Measurements from ENCODE around the gene MAP4K5. TPM values are rescaled to one million over a fixed set of nuclear protein-coding genes. Genes with fewer than 3 reads are reported as not detected.

Gene MAP4K5
- total RNA-seq, 3 donors from 2014 or later = 108 to 165 (median 119) TPM

DNA sequence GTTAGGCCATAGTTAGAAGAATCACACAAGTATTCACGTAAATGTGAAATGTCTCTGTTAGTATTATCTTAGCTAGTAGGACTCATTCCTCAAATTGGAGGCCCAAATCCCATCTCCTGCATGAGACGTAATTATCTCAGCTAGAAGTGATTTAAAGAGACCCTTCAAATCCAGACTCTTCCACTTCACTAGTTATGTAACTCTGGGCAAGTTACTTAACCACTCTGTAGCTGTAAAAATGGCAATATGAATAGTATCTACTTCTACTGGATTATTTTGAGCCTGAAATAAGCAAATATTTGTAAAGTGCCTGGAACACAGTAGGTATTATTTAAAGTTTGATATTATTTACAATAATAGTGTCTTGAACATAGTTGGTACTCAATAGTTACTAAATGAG, 107.3 kb downstream of the MAP4K5 start:
- intact Hi-C loops (cut with DNase I; ENCODE audit: low total_unique reads) = no loop called here
- no peaks in the 10 kb centered on the region for H3K36me3 ChIP-seq

DNA sequence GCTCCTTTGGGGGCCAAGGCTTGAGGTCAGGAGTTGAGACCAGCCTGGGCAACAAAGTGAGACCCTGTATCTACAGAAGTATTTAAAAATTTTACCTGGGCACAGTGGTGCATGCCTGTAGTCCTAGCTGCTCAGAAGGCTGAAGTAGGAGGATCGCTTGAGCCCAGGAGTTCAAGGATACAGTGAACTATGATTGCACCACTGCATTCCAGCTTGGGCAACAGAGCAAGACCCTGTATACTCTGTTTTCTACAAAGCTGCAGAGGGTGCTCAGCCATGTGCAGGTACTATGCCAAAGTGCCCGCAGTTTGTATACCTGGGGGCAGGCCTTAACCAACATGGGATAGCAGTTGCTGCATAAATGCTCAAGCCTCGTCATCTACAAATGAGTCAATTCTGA, 108.8 kb downstream of the MAP4K5 start:
- no peak overlapping the region for H3K27ac ChIP-seq
- no peaks in the 10 kb centered on the region for H3K27me3 ChIP-seq
- H3K36me3 ChIP-seq = no peaks in the 10 kb centered on the region
- DNase-seq (ENCODE audit: low spot score in 2 of 2) = no peak
- H3K4me1 ChIP-seq = no peaks in the 10 kb centered on the region
- intact Hi-C loops (cut with DNase I; ENCODE audit: low total_unique reads) = no loop called here
- TF ChIP-seq POLR2AphosphoS5 (IDR thresholded peaks at IDR 0.05) = no peak
- TF ChIP-seq, protein P1, sequence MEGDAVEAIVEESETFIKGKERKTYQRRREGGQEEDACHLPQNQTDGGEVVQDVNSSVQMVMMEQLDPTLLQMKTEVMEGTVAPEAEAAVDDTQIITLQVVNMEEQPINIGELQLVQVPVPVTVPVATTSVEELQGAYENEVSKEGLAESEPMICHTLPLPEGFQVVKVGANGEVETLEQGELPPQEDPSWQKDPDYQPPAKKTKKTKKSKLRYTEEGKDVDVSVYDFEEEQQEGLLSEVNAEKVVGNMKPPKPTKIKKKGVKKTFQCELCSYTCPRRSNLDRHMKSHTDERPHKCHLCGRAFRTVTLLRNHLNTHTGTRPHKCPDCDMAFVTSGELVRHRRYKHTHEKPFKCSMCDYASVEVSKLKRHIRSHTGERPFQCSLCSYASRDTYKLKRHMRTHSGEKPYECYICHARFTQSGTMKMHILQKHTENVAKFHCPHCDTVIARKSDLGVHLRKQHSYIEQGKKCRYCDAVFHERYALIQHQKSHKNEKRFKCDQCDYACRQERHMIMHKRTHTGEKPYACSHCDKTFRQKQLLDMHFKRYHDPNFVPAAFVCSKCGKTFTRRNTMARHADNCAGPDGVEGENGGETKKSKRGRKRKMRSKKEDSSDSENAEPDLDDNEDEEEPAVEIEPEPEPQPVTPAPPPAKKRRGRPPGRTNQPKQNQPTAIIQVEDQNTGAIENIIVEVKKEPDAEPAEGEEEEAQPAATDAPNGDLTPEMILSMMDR (IDR thresholded peaks at IDR 0.05) = no peak
- no peak for TF ChIP-seq POLR2A (IDR thresholded peaks at IDR 0.05)
- H3K4me3 ChIP-seq = no peak overlapping the region
- H3K9me3 ChIP-seq = no peaks in the 10 kb centered on the region

More for the DNA sequence above, 107.3 kb downstream of the MAP4K5 start:
- DNase-seq (ENCODE audit: low spot score in 2 of 2) = no peak
- H3K27ac ChIP-seq = no peak overlapping the region
- H3K9me3 ChIP-seq = no peaks in the 10 kb centered on the region
- H3K4me1 ChIP-seq = no peaks in the 10 kb centered on the region
- H3K27me3 ChIP-seq = no peaks in the 10 kb centered on the region
- TF ChIP-seq POLR2AphosphoS5 (IDR thresholded peaks at IDR 0.05) = no peak
- TF ChIP-seq POLR2A (IDR thresholded peaks at IDR 0.05) = no peak
- TF ChIP-seq, protein P1 (IDR thresholded peaks at IDR 0.05) = no peak
- H3K4me3 ChIP-seq = no peak overlapping the region

DNA sequence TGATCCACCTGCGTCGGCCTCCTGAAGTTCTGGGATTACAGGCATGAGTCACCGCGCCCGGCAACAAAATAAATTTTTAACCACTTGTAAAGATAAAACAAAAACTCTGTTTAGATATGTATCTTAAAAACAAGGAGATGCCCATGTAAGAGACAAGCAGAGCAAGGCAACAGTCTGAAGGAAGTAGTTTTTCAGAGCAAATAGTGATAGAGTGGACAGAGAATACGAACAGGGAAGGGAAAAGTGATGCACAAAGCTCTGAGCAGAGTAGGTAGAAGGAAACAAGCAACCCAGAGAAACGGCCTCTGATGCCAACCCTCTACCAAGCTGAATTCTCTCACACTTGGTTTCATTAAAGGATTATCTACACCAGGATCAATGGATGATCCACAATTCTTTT, 110.9 kb downstream of the MAP4K5 start:
- Histone ChIP-seq H3K4me3 (no peak overlapping the region), H3K27me3 (no peaks in the 10 kb centered on the region), H3K27ac (no peak overlapping the region), H3K4me1 (no peaks in the 10 kb centered on the region), H3K36me3 (no peaks in the 10 kb centered on the region), H3K9me3 (no peaks in the 10 kb centered on the region)
- intact Hi-C loops (cut with DNase I; ENCODE audit: low total_unique reads) = no loop called here
- no peak for TF ChIP-seq POLR2A (IDR thresholded peaks at IDR 0.05)
- TF ChIP-seq, protein P1 (IDR thresholded peaks at IDR 0.05) = no peak
- TF ChIP-seq POLR2AphosphoS5 (IDR thresholded peaks at IDR 0.05) = no peak
- DNase-seq (ENCODE audit: low spot score in 2 of 2) = no peak

DNA sequence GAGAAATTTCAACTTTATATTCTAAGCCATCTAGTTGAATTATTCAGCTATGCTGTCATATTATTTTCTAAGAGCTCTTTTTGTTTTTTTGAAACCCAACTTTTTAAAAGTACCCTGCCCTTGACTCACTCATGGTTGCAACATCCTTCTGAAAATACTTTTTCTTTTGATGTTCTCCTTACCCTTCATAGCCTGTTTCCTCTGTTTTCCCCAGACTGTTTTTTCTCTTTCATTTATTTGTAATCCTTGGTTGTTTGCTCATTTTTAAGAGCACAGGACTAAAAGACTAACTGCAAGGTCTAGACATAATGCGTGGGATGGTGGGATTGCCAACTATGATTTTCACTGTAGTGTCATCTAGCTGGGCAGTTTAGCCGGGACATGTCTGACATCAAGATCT, 114.5 kb downstream of the MAP4K5 start:
- Histone ChIP-seq H3K36me3 (no peaks in the 10 kb centered on the region), H3K4me1 (no peaks in the 10 kb centered on the region), H3K9me3 (no peaks in the 10 kb centered on the region), H3K27ac (no peak overlapping the region), H3K4me3 (no peak overlapping the region), H3K27me3 (no peaks in the 10 kb centered on the region)
- DNase-seq (ENCODE audit: low spot score in 2 of 2) = no peak
- TF ChIP-seq POLR2AphosphoS5 (IDR thresholded peaks at IDR 0.05) = no peak
- TF ChIP-seq POLR2A (IDR thresholded peaks at IDR 0.05) = no peak
- TF ChIP-seq, protein P1 (IDR thresholded peaks at IDR 0.05) = no peak
- intact Hi-C loops (cut with DNase I; ENCODE audit: low total_unique reads) = no loop called here

DNA sequence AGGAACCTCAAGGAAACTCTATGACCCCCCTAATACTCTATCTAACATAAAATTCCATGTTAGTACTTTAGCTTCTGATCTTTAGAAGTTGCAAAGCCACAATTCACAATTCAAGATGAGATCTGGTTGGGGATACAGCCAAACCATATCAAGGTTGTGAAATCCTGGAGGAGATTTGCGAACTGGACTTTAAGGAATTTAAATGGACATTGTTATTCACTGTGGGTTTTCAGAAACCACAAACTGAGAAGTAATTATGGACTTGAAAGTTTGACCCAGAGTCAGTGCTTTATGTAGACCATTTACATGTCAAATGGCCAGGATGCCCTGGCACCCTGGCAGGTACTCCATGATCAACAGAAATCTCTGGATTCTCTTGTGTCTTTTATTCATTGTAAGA, 121.4 kb downstream of the MAP4K5 start:
- DNase-seq (ENCODE audit: low spot score in 2 of 2) = no peak
- H3K4me1 ChIP-seq = no peaks in the 10 kb centered on the region
- H3K27me3 ChIP-seq = no peaks in the 10 kb centered on the region
- H3K4me3 ChIP-seq = no peak overlapping the region
- TF ChIP-seq, protein P1 (IDR thresholded peaks at IDR 0.05) = no peak
- TF ChIP-seq POLR2AphosphoS5 (IDR thresholded peaks at IDR 0.05) (no peak), POLR2A (IDR thresholded peaks at IDR 0.05) (no peak)
- no peaks in the 10 kb centered on the region for H3K9me3 ChIP-seq
- no peak overlapping the region for H3K27ac ChIP-seq
- no peaks in the 10 kb centered on the region for H3K36me3 ChIP-seq
- intact Hi-C loops (cut with DNase I; ENCODE audit: low total_unique reads) = no loop called here

Data from breast epithelium (tissue), 4 donors.